GM18868 (cell line): ENCODE results near the gene SSRP1.
"Not testable (repeated sequence)": the region's sequence is repeated elsewhere in the genome, so short reads cannot be mapped to it uniquely, and the experiment has no call there.

ENCODE experiments used
- ATAC-seq: cut with Tn5 transposase; IDR thresholded peaks from one replicate; pipeline ENCODE4 v1.9.1; 2021; ENCODE audit warnings: mild to moderate bottlenecking, moderate library complexity; ENCODE audit not compliant: unreplicated experiment

Gene SSRP1

GRCh38 chr11:57303990-57304579 is 31.6 kb downstream of the SSRP1 start:
- no peak for ATAC-seq

- no peak for ATAC-seq
Observed at GRCh38 chr11:57303280-57303989, 32.3 kb downstream of the SSRP1 start.

- no peak for ATAC-seq
Observed at GRCh38 chr11:57302489-57302888, 33.2 kb downstream of the SSRP1 start.

GRCh38 chr11:57301711-57302423 is 33.8 kb downstream of the SSRP1 start:
- ATAC-seq: no peak

GRCh38 chr11:57300785-57301184 is 34.9 kb downstream of the SSRP1 start:
- no peak for ATAC-seq

GRCh38 chr11:57299150-57299737 is 36.4 kb downstream of the SSRP1 start:
- ATAC-seq: no peak

- no peak for ATAC-seq
Observed at GRCh38 chr11:57297221-57297620, 38.5 kb downstream of the SSRP1 start.

GRCh38 chr11:57296205-57296604 is 39.5 kb downstream of the SSRP1 start:
- not testable (repeated sequence) for ATAC-seq

- no peak for ATAC-seq
Observed at GRCh38 chr11:57294225-57295131, 41.2 kb downstream of the SSRP1 start.

GRCh38 chr11:57290288-57290687 is 45.4 kb downstream of the SSRP1 start:
- ATAC-seq: no peak

GRCh38 chr11:57288771-57289579 is 46.7 kb downstream of the SSRP1 start:
- no peak for ATAC-seq

GRCh38 chr11:57287884-57288283 is 47.8 kb downstream of the SSRP1 start:
- no peak for ATAC-seq

- no peak for ATAC-seq
Observed at GRCh38 chr11:57283231-57283990, 52.3 kb downstream of the SSRP1 start.

GRCh38 chr11:57281546-57281945 is 54.1 kb downstream of the SSRP1 start:
- not testable (repeated sequence) for ATAC-seq

- no peak for ATAC-seq
Observed at GRCh38 chr11:57279116-57279515, 56.6 kb downstream of the SSRP1 start.

GRCh38 chr11:57278721-57279095 is 57.0 kb downstream of the SSRP1 start:
- no peak for ATAC-seq

- peak; percentile 89 for ATAC-seq
Observed at GRCh38 chr11:57277845-57278720, 57.6 kb downstream of the SSRP1 start.
